Measurements from ENCODE around the gene KRTAP10-8.
A peak's percentile ranks its signal among the peaks of the same experiment; 100 is the strongest.
"Not testable (repeated sequence)": the region's sequence is repeated elsewhere in the genome, so short reads cannot be mapped to it uniquely, and the experiment has no call there.

KRTAP10-8 gene

GRCh38 chr21:44615911-44616590 lies 4.2 kb downstream of the KRTAP10-8 start:
- DNase-seq (no peak), ATAC-seq (peak; percentile 10)
- Mint-ChIP-seq H3K9me3 (peaks cover 27 to 48% of the 10 kb centered on the region in 2 donors), H3K4me3 (no peak overlapping the region), H3K27me3 (no peaks in the 10 kb centered on the region), H3K27ac (peak overlapping the region in 1 of 2 donors; percentile 50), H3K4me1 (peaks cover 39% of the 10 kb centered on the region)

- H3K9me3 Mint-ChIP-seq = peaks cover 22 to 45% of the 10 kb centered on the region in 2 donors
- ATAC-seq = no peak
- peak overlapping the region in 1 of 2 donors; percentile 50 for H3K27ac Mint-ChIP-seq
- no peak overlapping the region for H3K4me3 Mint-ChIP-seq
- H3K27me3 Mint-ChIP-seq = no peaks in the 10 kb centered on the region
- peaks cover 39% of the 10 kb centered on the region for H3K4me1 Mint-ChIP-seq
- DNase-seq = no peak
These were observed 4.7 kb downstream of the KRTAP10-8 start for GRCh38 chr21:44616591-44616926.

- H3K4me1 Mint-ChIP-seq = peaks cover 39% of the 10 kb centered on the region
- DNase-seq = no peak
- H3K9me3 Mint-ChIP-seq = peaks cover 22 to 45% of the 10 kb centered on the region in 2 donors
- no peaks in the 10 kb centered on the region for H3K27me3 Mint-ChIP-seq
- no peak overlapping the region for H3K4me3 Mint-ChIP-seq
- H3K27ac Mint-ChIP-seq = no peak overlapping the region
- no peak for ATAC-seq
These were observed 5.2 kb downstream of the KRTAP10-8 start for GRCh38 chr21:44617071-44617501.

GRCh38 chr21:44618504-44618903 lies 6.6 kb downstream of the KRTAP10-8 start:
- H3K4me1 Mint-ChIP-seq = peaks cover 39% of the 10 kb centered on the region
- peaks cover 34 to 53% of the 10 kb centered on the region in 2 donors for H3K9me3 Mint-ChIP-seq
- ATAC-seq = peak; percentile 59
- peak overlapping the region in 1 of 2 donors; percentile 95 for H3K27ac Mint-ChIP-seq
- H3K4me3 Mint-ChIP-seq = peak overlapping the region; percentile 56 to 63
- no peak for DNase-seq
- no peaks in the 10 kb centered on the region for H3K27me3 Mint-ChIP-seq

GRCh38 chr21:44618909-44619308 lies 7.0 kb downstream of the KRTAP10-8 start:
- H3K4me3 Mint-ChIP-seq = peak overlapping the region; percentile 56 to 63
- peaks cover 38 to 57% of the 10 kb centered on the region in 2 donors for H3K9me3 Mint-ChIP-seq
- peaks cover 39% of the 10 kb centered on the region for H3K4me1 Mint-ChIP-seq
- ATAC-seq (peak; percentile 94), DNase-seq (peak; percentile 24 to 56)
- H3K27me3 Mint-ChIP-seq = no peaks in the 10 kb centered on the region
- H3K27ac Mint-ChIP-seq = peak overlapping the region; percentile 71 to 95

GRCh38 chr21:44619886-44620285 lies 8.0 kb downstream of the KRTAP10-8 start:
- ATAC-seq (no peak), DNase-seq (no peak)
- Mint-ChIP-seq H3K4me1 (peaks cover 39% of the 10 kb centered on the region), H3K27me3 (no peaks in the 10 kb centered on the region), H3K4me3 (no peak overlapping the region), H3K27ac (no peak overlapping the region), H3K9me3 (peaks cover 46 to 67% of the 10 kb centered on the region in 2 donors)

- Mint-ChIP-seq H3K9me3 (peaks cover 46 to 63% of the 10 kb centered on the region in 2 donors), H3K4me1 (peaks cover 34% of the 10 kb centered on the region), H3K27ac (no peak overlapping the region), H3K27me3 (no peaks in the 10 kb centered on the region), H3K4me3 (no peak overlapping the region)
- DNase-seq = no peak
- ATAC-seq = no peak
These were observed 11.7 kb downstream of the KRTAP10-8 start for GRCh38 chr21:44623575-44623974.

GRCh38 chr21:44625756-44626155 lies 13.9 kb downstream of the KRTAP10-8 start:
- no peak for ATAC-seq
- Mint-ChIP-seq H3K9me3 (peaks cover 36 to 56% of the 10 kb centered on the region in 2 donors), H3K4me3 (no peak overlapping the region), H3K4me1 (peaks cover 42% of the 10 kb centered on the region), H3K27me3 (no peaks in the 10 kb centered on the region), H3K27ac (no peak overlapping the region)
- no peak for DNase-seq

GRCh38 chr21:44626262-44626661 lies 14.4 kb downstream of the KRTAP10-8 start:
- H3K27ac Mint-ChIP-seq = no peak overlapping the region

GRCh38 chr21:44626673-44627143 lies 14.8 kb downstream of the KRTAP10-8 start, which contains the start of gene KRTAP10-9:
Gene KRTAP10-9 (plus strand): TSS chr21:44627093. CDS start chr21:44627172, 79 bp downstream.
- no peak within 1 kb of the TSS for H3K4me3 Mint-ChIP-seq
- no peaks in the 10 kb centered on the region for H3K27me3 Mint-ChIP-seq
- H3K4me1 Mint-ChIP-seq = peaks cover 44% of the 10 kb centered on the region
- peaks cover 44 to 58% of the 10 kb centered on the region in 2 donors for H3K9me3 Mint-ChIP-seq
- no peak within 1 kb of the TSS for H3K27ac Mint-ChIP-seq
- no peak for DNase-seq
- ATAC-seq = no peak

More at GRCh38 chr21:44626262-44626661, 14.4 kb downstream of the KRTAP10-8 start:
- DNase-seq (no peak), ATAC-seq (no peak)
- H3K4me1 Mint-ChIP-seq = peaks cover 44% of the 10 kb centered on the region
- no peaks in the 10 kb centered on the region for H3K27me3 Mint-ChIP-seq
- no peak overlapping the region for H3K4me3 Mint-ChIP-seq
- H3K9me3 Mint-ChIP-seq = peaks cover 40 to 58% of the 10 kb centered on the region in 2 donors

- H3K4me3 Mint-ChIP-seq, DNase-seq, H3K27ac Mint-ChIP-seq, ATAC-seq, H3K27me3 Mint-ChIP-seq: not testable (repeated sequence)
- H3K9me3 Mint-ChIP-seq = peaks cover 48 to 58% of the 10 kb centered on the region in 2 donors
- H3K4me1 Mint-ChIP-seq = peaks cover 44% of the 10 kb centered on the region
These were observed 15.4 kb downstream of the KRTAP10-8 start for GRCh38 chr21:44627181-44627822.

GRCh38 chr21:44627831-44628233 lies 16.0 kb downstream of the KRTAP10-8 start:
- peaks cover 44% of the 10 kb centered on the region for H3K4me1 Mint-ChIP-seq

GRCh38 chr21:44628707-44629391 lies 17.0 kb downstream of the KRTAP10-8 start:
- Mint-ChIP-seq H3K27me3 (no peaks in the 10 kb centered on the region), H3K4me3 (no peak overlapping the region), H3K9me3 (peaks cover 44 to 54% of the 10 kb centered on the region in 2 donors), H3K27ac (no peak overlapping the region), H3K4me1 (peaks cover 44% of the 10 kb centered on the region)
- DNase-seq = no peak
- peak; percentile 23 for ATAC-seq

More at GRCh38 chr21:44627831-44628233, 16.0 kb downstream of the KRTAP10-8 start:
- not testable (repeated sequence) for H3K27me3 Mint-ChIP-seq, H3K4me3 Mint-ChIP-seq, DNase-seq, ATAC-seq, H3K27ac Mint-ChIP-seq
- H3K9me3 Mint-ChIP-seq = peaks cover 46 to 58% of the 10 kb centered on the region in 2 donors

- peak overlapping the region in 1 of 2 donors; percentile 12 for H3K4me3 Mint-ChIP-seq
- H3K9me3 Mint-ChIP-seq = peaks cover 42 to 51% of the 10 kb centered on the region in 2 donors
- no peak for ATAC-seq
- no peaks in the 10 kb centered on the region for H3K27me3 Mint-ChIP-seq
- H3K4me1 Mint-ChIP-seq = peaks cover 44% of the 10 kb centered on the region
- no peak for DNase-seq
- no peak overlapping the region for H3K27ac Mint-ChIP-seq
These were observed 18.6 kb downstream of the KRTAP10-8 start for GRCh38 chr21:44630440-44630839.

- ATAC-seq (no peak), DNase-seq (no peak)
- H3K9me3 Mint-ChIP-seq = peaks cover 42 to 51% of the 10 kb centered on the region in 2 donors
- no peak overlapping the region for H3K4me3 Mint-ChIP-seq
- H3K4me1 Mint-ChIP-seq = peaks cover 32% of the 10 kb centered on the region
- H3K27me3 Mint-ChIP-seq = no peaks in the 10 kb centered on the region
- no peak overlapping the region for H3K27ac Mint-ChIP-seq
These were observed 20.2 kb downstream of the KRTAP10-8 start for GRCh38 chr21:44632067-44632466.
